C4-2B (cell line): ENCODE results near the gene EPHA4.

Experiments
- CTCF ChIP-seq: fragments of 450-650 bp; conservative IDR thresholded peaks from 2 replicates; pipeline ENCODE4 v1.5.1; 2017; ENCODE audit warnings: mild to moderate bottlenecking
- ZFX ChIP-seq: fragments of 450-650 bp; IDR thresholded peaks from 2 replicates; pipeline ENCODE4 v1.6.1; 2017

GRCh38 chr2:221530653-221531037 lies 41.5 kb downstream of the EPHA4 start:
- TF ChIP-seq CTCF, result no peak
- no peak for TF ChIP-seq ZFX
